Right kidney (tissue), 1 donor: ENCODE results near the gene NUDT14.

Source experiments
- DNase-seq: peaks from one replicate; pipeline ENCODE4 v3.0.0-alpha.2; 2016

The NUDT14 gene

GRCh38 chr14:105199093-105199492, 18.0 kb upstream of the NUDT14 start:
- DNase-seq = no peak

- DNase-seq = no peak
Observed at GRCh38 chr14:105198588-105198987, 17.5 kb upstream of the NUDT14 start.

- DNase-seq = no peak
Observed at GRCh38 chr14:105197211-105197641, 16.1 kb upstream of the NUDT14 start.

GRCh38 chr14:105196265-105196960, 15.3 kb upstream of the NUDT14 start:
- DNase-seq = peak; percentile 74

DNA sequence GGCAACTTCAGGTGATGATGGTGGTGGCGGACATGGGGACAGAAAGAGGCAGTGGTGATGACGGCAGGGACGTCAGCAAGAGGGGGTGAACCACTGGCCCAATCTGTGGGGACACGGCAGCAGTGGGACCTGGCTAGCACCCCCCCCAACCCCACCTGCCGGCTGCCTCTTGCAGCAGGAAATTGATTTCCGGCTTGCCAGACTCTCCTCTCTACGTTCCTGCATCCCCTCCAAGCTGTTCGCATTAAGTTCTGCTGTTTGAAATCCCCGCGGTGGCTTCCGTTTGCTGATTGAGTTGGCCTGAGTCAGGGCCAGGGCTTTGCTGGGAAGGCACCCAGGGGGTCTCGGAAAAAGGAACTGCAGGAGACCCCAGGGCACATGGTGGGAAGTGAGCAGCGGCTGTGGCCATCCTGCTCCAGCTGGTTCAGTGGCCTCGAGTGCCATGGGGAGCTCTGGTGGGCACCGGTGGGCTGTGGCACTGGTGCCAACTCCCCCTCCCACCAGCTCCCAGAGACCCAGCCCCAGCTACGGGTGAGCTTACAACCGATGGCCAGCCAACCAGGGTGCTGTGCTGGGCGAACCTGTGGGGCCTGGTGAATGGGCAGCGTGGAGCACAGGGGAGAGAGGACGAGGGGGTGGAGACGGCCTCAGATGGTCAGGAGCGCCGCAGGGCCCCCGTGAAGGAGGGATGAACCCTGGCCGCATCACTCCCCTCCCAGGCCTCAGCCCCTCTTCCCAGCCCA, 14.6 kb upstream of the NUDT14 start:
- no peak for DNase-seq

DNA sequence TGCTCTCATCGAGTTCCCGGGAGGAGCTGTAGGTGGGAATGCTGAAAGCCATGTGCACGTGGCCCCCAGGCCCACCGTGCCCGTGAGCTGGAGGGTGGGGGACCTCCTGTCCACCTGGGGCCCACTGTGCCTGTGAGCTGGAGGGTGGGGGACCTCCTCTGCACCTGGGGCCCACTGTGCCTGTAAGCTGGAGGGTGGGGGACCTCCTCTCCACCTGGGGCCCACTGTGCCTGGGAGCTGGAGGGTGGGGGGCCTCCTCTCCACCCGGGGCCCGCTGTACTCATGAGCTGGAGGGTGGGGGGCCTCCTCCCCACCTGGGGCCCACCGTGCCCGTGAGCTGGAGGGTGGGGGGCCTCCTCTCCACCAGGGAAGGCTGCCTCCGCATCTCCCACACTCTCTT, 13.9 kb upstream of the NUDT14 start:
- no peak for DNase-seq

DNA sequence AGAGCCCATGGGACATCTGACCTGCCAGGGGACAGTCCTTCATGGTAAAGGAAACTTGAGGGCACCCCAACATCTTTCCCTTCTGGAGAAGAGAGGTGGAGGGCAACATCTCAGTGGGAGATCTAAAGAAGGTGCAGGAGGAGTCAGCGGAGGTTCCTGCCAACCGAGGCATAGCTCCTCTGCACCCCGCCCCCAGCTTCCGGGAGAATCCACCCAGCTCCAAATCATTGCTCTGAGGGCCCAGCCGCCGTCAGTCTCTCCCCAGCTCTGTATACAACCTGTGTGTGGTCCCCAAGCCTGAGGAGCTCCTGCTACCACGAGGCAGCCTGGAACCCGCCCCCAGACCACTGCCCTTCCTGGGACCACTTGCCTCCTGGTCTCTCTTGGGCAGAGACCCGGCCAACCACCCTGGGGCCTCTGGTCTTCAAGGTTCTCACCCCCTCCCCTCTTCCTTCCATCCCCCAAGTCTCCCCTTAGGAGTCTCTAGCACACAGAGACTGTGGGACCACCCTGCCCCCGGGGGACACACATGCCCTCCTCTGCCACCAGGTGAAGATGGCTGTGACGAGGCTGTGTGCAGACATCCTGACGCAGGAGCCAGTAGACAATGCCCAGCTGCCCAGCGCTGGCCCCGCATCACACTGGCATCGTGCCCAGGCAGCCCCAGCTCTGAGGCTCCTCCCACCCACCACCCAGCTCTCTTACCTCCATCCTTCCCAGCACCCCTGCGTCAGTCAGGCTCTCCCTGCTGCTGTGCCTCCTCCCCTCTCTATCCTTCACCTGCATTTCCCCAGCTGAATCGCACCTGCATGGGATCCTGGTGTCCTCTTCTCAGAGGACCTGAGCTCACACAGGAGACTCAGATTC, 13.0 kb upstream of the NUDT14 start:
- DNase-seq = no peak

- no peak for DNase-seq
Observed at GRCh38 chr14:105192866-105193731, 12.0 kb upstream of the NUDT14 start.

DNA sequence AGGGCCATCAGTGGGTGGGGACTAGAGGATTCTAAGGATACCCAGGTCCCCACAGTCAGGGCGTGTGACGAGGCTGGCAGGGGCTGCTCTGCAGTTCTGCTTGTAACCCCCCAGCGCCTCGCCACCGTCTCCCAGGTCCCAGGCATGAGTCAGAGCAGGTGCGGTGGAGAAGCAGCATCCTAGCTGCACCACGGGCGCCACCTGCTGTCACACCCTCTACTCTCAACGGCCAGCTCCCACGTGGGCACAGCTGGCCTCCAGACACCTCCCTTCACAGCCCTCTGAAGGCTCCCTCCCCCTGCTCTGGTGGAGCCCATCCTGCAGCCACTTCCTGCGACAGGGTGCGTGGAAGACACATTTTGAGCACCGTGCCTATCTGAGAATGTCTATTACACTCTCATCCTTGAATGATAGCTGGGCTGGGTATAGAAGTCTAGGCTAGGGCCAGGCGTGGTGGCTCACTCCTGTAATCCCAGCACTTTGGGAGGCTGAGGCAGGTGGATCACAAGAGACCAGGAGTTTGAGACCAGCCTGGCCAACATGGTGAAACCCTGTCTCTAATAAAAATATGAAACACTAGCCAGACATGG, 6.9 kb upstream of the NUDT14 start:
- no peak for DNase-seq

GRCh38 chr14:105187116-105187515, 6.0 kb upstream of the NUDT14 start:
- no peak for DNase-seq

DNA sequence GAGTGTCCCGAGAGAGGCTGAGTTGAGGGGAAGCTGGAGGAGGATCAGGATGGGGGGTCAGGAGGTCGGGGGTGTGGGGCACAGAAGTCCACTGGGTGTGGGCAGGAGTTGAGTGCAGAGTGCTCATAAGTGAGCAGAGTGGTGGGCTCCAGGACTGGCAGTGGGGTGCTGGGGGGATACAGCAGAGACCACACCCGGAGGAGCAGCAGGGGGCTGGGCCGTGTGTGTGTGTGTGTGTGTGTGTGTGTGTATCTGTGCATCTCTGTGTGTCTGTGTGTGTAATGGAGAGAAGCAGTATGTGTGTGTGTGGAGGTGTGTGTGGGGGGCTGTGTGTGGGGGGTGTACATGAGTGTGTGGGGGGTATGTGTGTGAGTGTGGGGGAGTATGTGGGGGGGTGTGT, 4.9 kb upstream of the NUDT14 start:
- DNase-seq = no peak

GRCh38 chr14:105185001-105185400, 3.9 kb upstream of the NUDT14 start:
- no peak for DNase-seq

DNA sequence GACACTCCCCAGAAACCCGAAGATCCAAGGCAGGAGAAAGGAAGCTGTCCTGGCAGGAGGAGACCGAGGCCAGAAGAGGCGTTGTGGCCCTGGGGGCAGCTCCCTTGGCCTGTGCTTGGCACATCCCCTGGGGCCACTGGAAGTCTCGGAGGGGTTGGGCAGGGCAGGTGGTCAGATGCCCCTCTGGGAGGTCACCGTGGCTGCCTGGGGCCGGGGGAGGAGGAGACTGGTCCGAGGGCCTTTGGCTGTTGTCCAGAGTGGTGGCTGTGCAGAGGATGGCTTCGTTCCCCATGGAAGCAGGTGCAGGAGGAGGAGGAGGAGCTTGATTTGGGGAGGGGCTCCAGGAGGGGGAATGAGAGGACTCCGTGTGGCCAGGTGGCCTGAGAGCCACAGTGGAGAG, 3.3 kb upstream of the NUDT14 start:
- no peak for DNase-seq

- no peak for DNase-seq
Observed at GRCh38 chr14:105182296-105183020, 1.3 kb upstream of the NUDT14 start.

DNA sequence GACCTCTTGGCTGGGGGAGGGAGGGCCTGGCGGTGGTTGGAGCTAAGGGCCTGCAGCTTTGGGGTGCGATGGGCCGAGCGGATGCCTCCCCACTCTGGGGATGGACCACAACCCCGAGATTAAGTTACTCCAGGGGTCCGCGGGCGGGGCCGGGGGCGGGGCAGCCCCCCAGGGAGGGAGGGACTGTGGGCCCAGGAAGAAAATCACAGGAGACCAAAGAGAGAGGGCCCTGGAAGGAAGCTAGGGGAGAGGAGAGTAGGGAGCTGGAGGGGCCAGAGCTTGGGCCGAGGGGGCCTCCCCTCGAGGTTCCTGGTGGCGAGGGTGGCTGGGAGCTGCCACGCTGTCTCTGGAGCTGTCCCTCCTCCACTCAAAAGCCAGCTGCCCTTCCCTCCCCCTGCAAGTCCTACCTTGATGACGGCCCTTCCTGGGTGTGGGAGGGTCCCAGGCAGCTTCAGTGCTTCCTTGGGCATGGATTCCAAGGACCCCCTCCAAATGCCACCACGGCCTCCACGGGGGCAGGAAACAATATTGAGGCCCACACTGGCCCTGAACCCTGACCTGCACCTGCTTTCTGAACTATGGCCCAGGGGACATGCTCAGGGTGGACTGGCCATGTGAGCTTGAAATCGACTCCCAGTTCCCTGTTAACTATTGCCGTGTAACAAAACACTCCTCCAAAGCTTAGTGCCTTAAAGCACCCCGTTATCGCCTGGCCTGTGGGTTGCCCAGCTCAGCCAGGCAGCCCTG, 610 bp upstream of the NUDT14 start:
- no peak for DNase-seq

DNA sequence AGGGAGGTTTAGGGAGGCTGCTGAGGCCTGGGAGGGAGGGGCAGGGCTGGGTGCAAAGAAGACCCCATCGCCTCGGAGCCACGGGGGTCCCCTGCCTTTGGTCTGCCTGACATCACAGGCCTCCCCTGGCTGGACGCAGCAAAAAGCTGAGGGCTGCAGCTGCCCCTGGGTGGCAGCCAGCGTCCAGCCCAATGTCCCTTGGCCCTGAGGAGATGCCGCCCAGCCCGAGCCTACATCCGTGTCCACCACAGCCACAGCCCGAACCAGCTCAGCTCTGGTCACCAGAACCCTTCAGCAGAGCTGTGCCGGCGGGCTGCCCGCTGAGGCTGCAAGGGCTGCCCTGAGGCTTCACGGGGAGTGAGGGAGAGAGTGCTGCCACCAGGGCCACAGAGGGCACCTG, 1.9 kb downstream of the NUDT14 start:
- no peak for DNase-seq

GRCh38 chr14:105178868-105179140, 2.3 kb downstream of the NUDT14 start:
- no peak for DNase-seq

- DNase-seq = no peak
Observed at GRCh38 chr14:105178069-105178867, 2.8 kb downstream of the NUDT14 start.

GRCh38 chr14:105177082-105177481, 4.0 kb downstream of the NUDT14 start:
- DNase-seq = no peak

GRCh38 chr14:105176513-105176912, 4.6 kb downstream of the NUDT14 start:
- no peak for DNase-seq
